Neural progenitor cell (in vitro differentiated cells): ENCODE measurements around the gene LRP6. TPM values are rescaled to one million over a fixed set of nuclear protein-coding genes. Genes with fewer than 3 reads are reported as not detected.

Experiments
- DNase-seq: peaks from one replicate; pipeline ENCODE4 v3.0.0-alpha.2; 2016; ENCODE audit warnings: low spot score
- H2AFZ ChIP-seq: fragments of 200-600 bp; sonication (generic); replicated peaks from 2 replicates; pipeline ENCODE4 v1.6.1; 2016; ENCODE audit warnings: antibody characterized with exemption
- H3F3A ChIP-seq: fragments of 200-600 bp; sonication (generic); 2 replicates; pipeline ENCODE4 v1.6.1; 2016; ENCODE audit warnings: antibody characterized with exemption, low read depth
- H3K27ac ChIP-seq: fragments of 200-600 bp; sonication (generic); 2 replicates; pipeline ENCODE4 v1.5.1; 2016; ENCODE audit warnings: mild to moderate bottlenecking
- H3K27me3 ChIP-seq: fragments of 200-600 bp; sonication (generic); 2 replicates; pipeline ENCODE4 v1.6.1; 2016; ENCODE audit warnings: mild to moderate bottlenecking, moderate library complexity
- H3K36me3 ChIP-seq: fragments of 200-600 bp; sonication (generic); 2 replicates; pipeline ENCODE4 v1.5.1; 2016
- H3K4me1 ChIP-seq: fragments of 200-600 bp; sonication (generic); 2 replicates; pipeline ENCODE4 v1.6.1; 2016; ENCODE audit warnings: mixed run types
- H3K4me2 ChIP-seq: fragments of 200-600 bp; sonication (generic); 2 replicates; pipeline ENCODE4 v1.6.1; 2016
- H3K4me3 ChIP-seq: fragments of 200-600 bp; sonication (generic); 2 replicates; pipeline ENCODE4 v1.5.1; 2016
- H3K79me2 ChIP-seq: fragments of 200-600 bp; sonication (generic); 2 replicates; pipeline ENCODE4 v1.6.1; 2016; ENCODE audit warnings: low read depth
- H3K9ac ChIP-seq: fragments of 200-600 bp; sonication (generic); 2 replicates; pipeline ENCODE4 v1.6.1; 2016
- H3K9me3 ChIP-seq: fragments of 200-600 bp; sonication (generic); 2 replicates; pipeline ENCODE4 v1.5.1; 2016; ENCODE audit warnings: low read depth
- H4K20me1 ChIP-seq: fragments of 200-600 bp; sonication (generic); 2 replicates; pipeline ENCODE4 v1.6.1; 2016; ENCODE audit warnings: low read depth
- H3K27ac Mint-ChIP-seq: 3 replicates; pipeline ENCODE4 v1.8.0; 2021; ENCODE audit warnings: mixed read lengths
- H3K27me3 Mint-ChIP-seq: 2 replicates; pipeline ENCODE4 v1.8.0; 2022; ENCODE audit warnings: low read depth, mild to moderate bottlenecking, inconsistent platforms, moderate library complexity, mixed read lengths; ENCODE audit not compliant: insufficient read depth
- H3K36me3 Mint-ChIP-seq: 3 replicates; pipeline ENCODE4 v1.8.0; 2021; ENCODE audit warnings: mixed read lengths
- H3K4me1 Mint-ChIP-seq: 3 replicates; pipeline ENCODE4 v1.8.0; 2021; ENCODE audit warnings: mixed read lengths
- H3K4me3 Mint-ChIP-seq: 3 replicates; pipeline ENCODE4 v1.8.0; 2021; ENCODE audit warnings: mild to moderate bottlenecking, moderate library complexity, mixed read lengths
- H3K9me3 Mint-ChIP-seq: 3 replicates; pipeline ENCODE4 v1.8.0; 2020; ENCODE audit warnings: mixed read lengths
- EZH2 ChIP-seq: fragments of 200-600 bp; sonication (generic); IDR thresholded peaks from 2 replicates; pipeline ENCODE4 v1.6.1; 2017; ENCODE audit warnings: antibody characterized with exemption, mild to moderate bottlenecking, moderate library complexity
- EZH2phosphoT487 ChIP-seq: fragments of 200-600 bp; sonication (generic); IDR thresholded peaks from 2 replicates; pipeline ENCODE4 v1.6.1; 2017; ENCODE audit warnings: antibody characterized with exemption
- total RNA-seq: library from RNA; depleted of rRNA; stranded (reverse); fragments of >200 nt; gene quantifications from 2 replicates; pipeline ENCODE4 v1.2.3, GENCODE V29; 2015; ENCODE audit warnings: low replicate concordance
- TF ChIP-seq, protein P1 (sequence below): fragments of 200-600 bp; sonication (generic); IDR thresholded peaks from 2 replicates; pipeline ENCODE4 v1.5.1; 2017; ENCODE audit warnings: antibody characterized with exemption, mild to moderate bottlenecking

Gene LRP6
- total RNA-seq, 1 donor from 2014 or later = 68.0 TPM

DNA sequence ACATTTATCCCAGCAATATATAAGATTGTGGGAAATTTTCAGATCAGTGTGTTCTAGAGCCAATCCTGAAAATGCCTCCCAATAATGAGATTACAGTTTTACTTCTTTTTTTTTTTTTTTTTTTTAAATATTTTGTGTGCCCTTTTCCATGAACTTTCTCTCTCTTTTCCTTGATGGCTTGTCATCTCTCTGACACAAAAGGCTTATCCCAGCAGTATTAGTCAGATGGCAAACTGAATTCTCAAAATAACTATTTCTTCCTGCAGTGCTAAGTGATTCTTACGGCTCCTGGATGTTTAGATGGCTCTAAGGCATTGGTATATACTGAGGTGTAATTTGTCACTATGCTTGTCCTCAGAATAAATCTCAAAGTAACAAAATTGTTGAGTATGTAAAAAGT, 86.7 kb downstream of the LRP6 start:
- Histone ChIP-seq H3K36me3 (peaks cover 8% of the 10 kb centered on the region), H3K79me2 (peaks cover 77% of the 10 kb centered on the region), H3K4me1 (peaks cover 22% of the 10 kb centered on the region), H3K4me3 (no peak overlapping the region), H4K20me1 (peaks cover 27% of the 10 kb centered on the region), H3K9me3 (no peaks in the 10 kb centered on the region), H3K27ac (no peak overlapping the region), H3K9ac (no peak overlapping the region), H3K4me2 (no peak overlapping the region), H3F3A (no peaks in the 10 kb centered on the region), H2AFZ (no peak overlapping the region), H3K27me3 (no peaks in the 10 kb centered on the region)
- H3K27me3 Mint-ChIP-seq = no peaks in the 10 kb centered on the region
- peaks cover 30% of the 10 kb centered on the region for H3K36me3 Mint-ChIP-seq
- H3K4me1 Mint-ChIP-seq = peaks cover 11% of the 10 kb centered on the region
- H3K27ac Mint-ChIP-seq = no peak overlapping the region
- H3K4me3 Mint-ChIP-seq = no peak overlapping the region
- no peaks in the 10 kb centered on the region for H3K9me3 Mint-ChIP-seq
- no peak for DNase-seq
- no peak for TF ChIP-seq EZH2phosphoT487
- TF ChIP-seq EZH2 = no peak

DNA sequence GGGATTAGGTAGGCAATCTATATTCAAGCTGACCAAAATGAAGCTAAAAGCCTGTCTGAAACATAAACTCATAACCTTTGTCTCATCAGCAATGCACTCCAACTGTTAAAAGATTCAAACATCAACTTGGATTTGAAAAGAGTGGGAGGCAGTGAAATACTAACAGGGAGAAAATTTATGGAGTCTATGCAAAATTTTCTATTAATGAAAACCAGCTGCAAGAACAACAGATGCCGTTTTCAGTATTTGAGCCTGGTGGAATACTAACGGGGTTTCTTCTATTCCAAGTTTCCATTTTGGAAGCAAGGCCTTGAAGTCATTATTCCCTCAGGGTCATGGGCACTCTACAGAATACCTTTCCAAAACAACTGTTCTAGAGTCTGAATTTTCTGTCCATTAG, 88.3 kb downstream of the LRP6 start:
- H3K4me3 ChIP-seq = no peak overlapping the region
- no peaks in the 10 kb centered on the region for H3K9me3 ChIP-seq
- Mint-ChIP-seq H3K4me3 (no peak overlapping the region), H3K4me1 (peaks cover 7% of the 10 kb centered on the region), H3K9me3 (no peaks in the 10 kb centered on the region), H3K36me3 (peaks cover 28% of the 10 kb centered on the region), H3K27ac (no peak overlapping the region), H3K27me3 (no peaks in the 10 kb centered on the region)
- H3K27ac ChIP-seq = no peak overlapping the region
- no peak overlapping the region for H3K9ac ChIP-seq
- no peak overlapping the region for H3K4me2 ChIP-seq
- H3K27me3 ChIP-seq = no peaks in the 10 kb centered on the region
- H3F3A ChIP-seq = no peaks in the 10 kb centered on the region
- peaks cover 7% of the 10 kb centered on the region for H3K4me1 ChIP-seq
- no peak for DNase-seq
- H3K79me2 ChIP-seq = peaks cover 75% of the 10 kb centered on the region
- H2AFZ ChIP-seq = no peak overlapping the region
- peaks cover 12% of the 10 kb centered on the region for H4K20me1 ChIP-seq
- no peak for TF ChIP-seq EZH2
- TF ChIP-seq EZH2phosphoT487 = no peak
- TF ChIP-seq, protein P1, sequence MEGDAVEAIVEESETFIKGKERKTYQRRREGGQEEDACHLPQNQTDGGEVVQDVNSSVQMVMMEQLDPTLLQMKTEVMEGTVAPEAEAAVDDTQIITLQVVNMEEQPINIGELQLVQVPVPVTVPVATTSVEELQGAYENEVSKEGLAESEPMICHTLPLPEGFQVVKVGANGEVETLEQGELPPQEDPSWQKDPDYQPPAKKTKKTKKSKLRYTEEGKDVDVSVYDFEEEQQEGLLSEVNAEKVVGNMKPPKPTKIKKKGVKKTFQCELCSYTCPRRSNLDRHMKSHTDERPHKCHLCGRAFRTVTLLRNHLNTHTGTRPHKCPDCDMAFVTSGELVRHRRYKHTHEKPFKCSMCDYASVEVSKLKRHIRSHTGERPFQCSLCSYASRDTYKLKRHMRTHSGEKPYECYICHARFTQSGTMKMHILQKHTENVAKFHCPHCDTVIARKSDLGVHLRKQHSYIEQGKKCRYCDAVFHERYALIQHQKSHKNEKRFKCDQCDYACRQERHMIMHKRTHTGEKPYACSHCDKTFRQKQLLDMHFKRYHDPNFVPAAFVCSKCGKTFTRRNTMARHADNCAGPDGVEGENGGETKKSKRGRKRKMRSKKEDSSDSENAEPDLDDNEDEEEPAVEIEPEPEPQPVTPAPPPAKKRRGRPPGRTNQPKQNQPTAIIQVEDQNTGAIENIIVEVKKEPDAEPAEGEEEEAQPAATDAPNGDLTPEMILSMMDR = no peak
- no peaks in the 10 kb centered on the region for H3K36me3 ChIP-seq

DNA sequence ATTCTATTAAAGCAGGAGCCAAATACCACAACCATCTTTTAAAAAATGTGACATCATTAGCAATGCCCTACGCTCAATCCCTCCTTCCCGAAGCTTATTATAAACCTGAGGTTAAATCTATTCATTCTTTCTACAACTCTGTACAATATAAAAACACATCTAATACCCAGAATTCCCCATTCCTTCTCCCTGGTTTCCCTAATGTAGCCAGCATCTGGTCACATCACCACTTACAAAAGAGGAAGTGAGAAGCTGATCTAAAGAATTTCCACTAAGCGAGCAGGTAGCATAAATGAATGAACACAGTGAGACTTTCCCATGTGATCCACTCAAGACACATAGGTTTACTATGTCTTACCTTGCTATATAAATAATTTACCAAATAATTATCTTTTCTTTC, 90.4 kb downstream of the LRP6 start:
- H3K4me1 Mint-ChIP-seq = no peaks in the 10 kb centered on the region
- Histone ChIP-seq H4K20me1 (peaks cover 9% of the 10 kb centered on the region), H3F3A (no peaks in the 10 kb centered on the region), H3K36me3 (no peaks in the 10 kb centered on the region), H3K9ac (no peak overlapping the region), H3K9me3 (no peaks in the 10 kb centered on the region), H3K4me1 (no peaks in the 10 kb centered on the region), H3K4me2 (no peak overlapping the region), H3K4me3 (no peak overlapping the region), H3K27me3 (no peaks in the 10 kb centered on the region), H3K27ac (no peak overlapping the region), H3K79me2 (peaks cover 76% of the 10 kb centered on the region), H2AFZ (no peak overlapping the region)
- H3K9me3 Mint-ChIP-seq = no peaks in the 10 kb centered on the region
- no peaks in the 10 kb centered on the region for H3K27me3 Mint-ChIP-seq
- TF ChIP-seq, protein P1 = no peak
- TF ChIP-seq EZH2phosphoT487 (no peak), EZH2 (no peak)
- no peak overlapping the region for H3K27ac Mint-ChIP-seq
- no peak for DNase-seq
- H3K4me3 Mint-ChIP-seq = no peak overlapping the region
- H3K36me3 Mint-ChIP-seq = peaks cover 30% of the 10 kb centered on the region

DNA sequence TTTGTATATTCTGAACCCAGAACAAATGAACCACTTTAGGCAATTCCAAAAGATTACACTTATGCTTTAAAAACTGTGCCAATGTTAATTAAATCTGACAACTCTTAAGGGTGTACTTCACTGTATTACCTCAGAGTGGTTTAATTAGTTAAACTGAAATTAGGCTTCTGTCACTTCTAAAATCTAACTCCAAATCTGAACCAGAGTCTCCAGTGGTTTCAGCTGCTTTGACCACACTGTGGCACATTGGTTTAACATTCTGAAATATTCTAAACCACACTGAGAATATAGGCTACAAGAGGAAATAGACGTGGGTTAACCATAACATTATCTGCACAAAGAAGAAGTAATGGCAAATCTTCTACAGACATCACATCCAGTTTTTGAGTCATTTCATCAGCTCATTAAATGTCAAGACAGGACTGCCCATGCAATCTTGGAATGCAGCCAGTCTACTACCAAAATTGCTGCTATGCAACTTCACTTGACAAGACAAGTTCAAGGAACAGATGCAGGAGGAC, 94.8 kb downstream of the LRP6 start:
- Mint-ChIP-seq H3K9me3 (no peaks in the 10 kb centered on the region), H3K4me3 (no peak overlapping the region), H3K36me3 (peaks cover 20% of the 10 kb centered on the region), H3K4me1 (no peaks in the 10 kb centered on the region), H3K27ac (no peak overlapping the region), H3K27me3 (no peaks in the 10 kb centered on the region)
- no peak overlapping the region for H3K4me2 ChIP-seq
- no peak overlapping the region for H2AFZ ChIP-seq
- peaks cover 6% of the 10 kb centered on the region for H3K4me1 ChIP-seq
- no peak overlapping the region for H3K4me3 ChIP-seq
- no peak for TF ChIP-seq EZH2phosphoT487
- no peak for TF ChIP-seq EZH2
- TF ChIP-seq, protein P1 = no peak
- no peaks in the 10 kb centered on the region for H3K27me3 ChIP-seq
- H3K9me3 ChIP-seq = no peaks in the 10 kb centered on the region
- H3K9ac ChIP-seq = no peak overlapping the region
- H4K20me1 ChIP-seq = peaks cover 12% of the 10 kb centered on the region
- peaks cover 86% of the 10 kb centered on the region for H3K79me2 ChIP-seq
- DNase-seq = no peak
- H3K36me3 ChIP-seq = no peaks in the 10 kb centered on the region
- H3F3A ChIP-seq = no peaks in the 10 kb centered on the region
- H3K27ac ChIP-seq = no peak overlapping the region
